MM.1S (cell line): ENCODE results near the gene RIPOR2.

Source experiments
- DNase-seq: peaks from one replicate; pipeline ENCODE4 v3.0.0-alpha.2; 2015
- H2AFZ ChIP-seq: fragments of 300-600 bp; sonication (generic); 2 replicates; pipeline ENCODE4 v1.6.0; 2016; ENCODE audit warnings: antibody characterized with exemption, low read length
- H3F3A ChIP-seq: fragments of 300-600 bp; sonication (generic); 2 replicates; pipeline ENCODE4 v1.6.1; 2016; ENCODE audit warnings: mild to moderate bottlenecking, antibody characterized with exemption, low read length, moderate library complexity, mixed read lengths; ENCODE audit not compliant: insufficient read depth
- H3K27ac ChIP-seq: fragments of 300-600 bp; sonication (generic); 2 replicates; pipeline ENCODE4 v1.5.1; 2016; ENCODE audit warnings: mild to moderate bottlenecking, low read length
- H3K27me3 ChIP-seq: fragments of 300-600 bp; sonication (generic); replicated peaks from 2 replicates; pipeline ENCODE4 v1.6.0; 2016; ENCODE audit warnings: low read length; ENCODE audit not compliant: insufficient read depth
- H3K36me3 ChIP-seq: fragments of 300-600 bp; sonication (generic); replicated peaks from 2 replicates; pipeline ENCODE4 v1.6.1; 2016; ENCODE audit warnings: mild to moderate bottlenecking, low read length, mixed read lengths; ENCODE audit not compliant: insufficient read depth
- H3K4me1 ChIP-seq: fragments of 300-600 bp; sonication (generic); 2 replicates; pipeline ENCODE4 v1.6.1; 2016; ENCODE audit warnings: low read length, mixed read lengths
- H3K4me2 ChIP-seq: fragments of 300-600 bp; sonication (generic); 2 replicates; pipeline ENCODE4 v1.6.0; 2016; ENCODE audit warnings: low read depth, low read length
- H3K4me3 ChIP-seq: fragments of 300-600 bp; sonication (generic); 2 replicates; pipeline ENCODE4 v1.5.1; 2016; ENCODE audit warnings: low read length, mixed read lengths
- H3K79me2 ChIP-seq: fragments of 300-600 bp; sonication (generic); 2 replicates; pipeline ENCODE4 v1.6.1; 2016; ENCODE audit warnings: mixed run types, low read length, mixed read lengths
- H3K9ac ChIP-seq: fragments of 300-600 bp; sonication (generic); 2 replicates; pipeline ENCODE4 v1.6.1; 2016; ENCODE audit warnings: low read length, mixed read lengths
- H3K9me2 ChIP-seq: fragments of 300-600 bp; sonication (generic); replicated peaks from 2 replicates; pipeline ENCODE4 v1.6.1; 2016; ENCODE audit warnings: mild to moderate bottlenecking, low read length, mixed read lengths; ENCODE audit not compliant: insufficient read depth
- H3K9me3 ChIP-seq: fragments of 300-600 bp; sonication (generic); replicated peaks from 2 replicates; pipeline ENCODE4 v1.6.1; 2016; ENCODE audit warnings: mild to moderate bottlenecking, low read length, mixed read lengths; ENCODE audit not compliant: insufficient read depth
- H4K20me1 ChIP-seq: fragments of 300-600 bp; sonication (generic); 2 replicates; pipeline ENCODE4 v1.6.1; 2016; ENCODE audit warnings: mild to moderate bottlenecking, low read length, moderate library complexity, mixed read lengths; ENCODE audit not compliant: insufficient read depth
- EZH2 ChIP-seq: fragments of 300-600 bp; sonication (generic); optimal IDR thresholded peaks from 2 replicates; pipeline ENCODE3; 2017; ENCODE audit warnings: low read depth, mild to moderate bottlenecking, antibody characterized with exemption, low read length, mixed read lengths
- EZH2phosphoT487 ChIP-seq: fragments of 300-600 bp; sonication (generic); IDR thresholded peaks from 2 replicates; pipeline ENCODE4 v1.6.1; 2018; ENCODE audit warnings: antibody characterized with exemption, low read length
- TF ChIP-seq, protein P1 (sequence below): fragments of 300-600 bp; sonication (generic); IDR thresholded peaks from 2 replicates; pipeline ENCODE4 v1.5.1; 2016; ENCODE audit warnings: antibody characterized with exemption, low read length, mixed read lengths

Gene RIPOR2

DNA sequence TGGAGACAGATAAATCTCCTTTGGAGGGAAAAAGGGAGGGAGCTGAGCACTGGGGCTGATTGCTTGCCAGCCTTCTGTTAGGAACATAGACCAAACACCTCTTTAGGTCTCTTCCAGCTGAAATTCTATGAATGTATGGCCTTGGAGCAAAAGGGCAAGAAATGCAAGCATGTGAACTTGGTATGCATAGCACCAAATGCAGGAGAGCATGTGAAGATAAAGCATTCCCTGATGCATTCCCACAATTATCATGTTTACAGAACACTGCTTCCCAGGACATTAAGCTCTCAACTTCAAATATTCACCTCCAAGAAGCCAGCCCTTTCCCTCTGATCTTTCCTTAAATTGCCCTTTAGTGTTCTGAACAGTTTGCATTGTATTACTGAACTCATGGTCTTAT is 15.6 kb downstream of the RIPOR2 start:
- H3K9ac ChIP-seq = no peak overlapping the region
- H3K4me1 ChIP-seq = no peaks in the 10 kb centered on the region
- H3K9me3 ChIP-seq = no peaks in the 10 kb centered on the region
- H3K9me2 ChIP-seq = no peaks in the 10 kb centered on the region
- H3K4me3 ChIP-seq = no peak overlapping the region
- no peaks in the 10 kb centered on the region for H3K79me2 ChIP-seq
- no peaks in the 10 kb centered on the region for H3K36me3 ChIP-seq
- H3F3A ChIP-seq = no peaks in the 10 kb centered on the region
- H3K27ac ChIP-seq = no peak overlapping the region
- H3K27me3 ChIP-seq = no peaks in the 10 kb centered on the region; the same call in 1 of the 2 replicates
- H3K4me2 ChIP-seq = no peak overlapping the region
- no peaks in the 10 kb centered on the region for H4K20me1 ChIP-seq
- H2AFZ ChIP-seq = no peak overlapping the region
- TF ChIP-seq EZH2phosphoT487 (no peak), EZH2 (no peak)
- TF ChIP-seq, protein P1, sequence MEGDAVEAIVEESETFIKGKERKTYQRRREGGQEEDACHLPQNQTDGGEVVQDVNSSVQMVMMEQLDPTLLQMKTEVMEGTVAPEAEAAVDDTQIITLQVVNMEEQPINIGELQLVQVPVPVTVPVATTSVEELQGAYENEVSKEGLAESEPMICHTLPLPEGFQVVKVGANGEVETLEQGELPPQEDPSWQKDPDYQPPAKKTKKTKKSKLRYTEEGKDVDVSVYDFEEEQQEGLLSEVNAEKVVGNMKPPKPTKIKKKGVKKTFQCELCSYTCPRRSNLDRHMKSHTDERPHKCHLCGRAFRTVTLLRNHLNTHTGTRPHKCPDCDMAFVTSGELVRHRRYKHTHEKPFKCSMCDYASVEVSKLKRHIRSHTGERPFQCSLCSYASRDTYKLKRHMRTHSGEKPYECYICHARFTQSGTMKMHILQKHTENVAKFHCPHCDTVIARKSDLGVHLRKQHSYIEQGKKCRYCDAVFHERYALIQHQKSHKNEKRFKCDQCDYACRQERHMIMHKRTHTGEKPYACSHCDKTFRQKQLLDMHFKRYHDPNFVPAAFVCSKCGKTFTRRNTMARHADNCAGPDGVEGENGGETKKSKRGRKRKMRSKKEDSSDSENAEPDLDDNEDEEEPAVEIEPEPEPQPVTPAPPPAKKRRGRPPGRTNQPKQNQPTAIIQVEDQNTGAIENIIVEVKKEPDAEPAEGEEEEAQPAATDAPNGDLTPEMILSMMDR = no peak
- no peak for DNase-seq

- Histone ChIP-seq H3K79me2 (no peaks in the 10 kb centered on the region), H3K4me3 (no peak overlapping the region), H3K9ac (no peak overlapping the region), H3F3A (no peaks in the 10 kb centered on the region), H3K4me2 (no peak overlapping the region), H3K4me1 (no peaks in the 10 kb centered on the region), H2AFZ (no peak overlapping the region), H3K27ac (no peak overlapping the region), H3K9me3 (no peaks in the 10 kb centered on the region), H3K9me2 (no peaks in the 10 kb centered on the region), H3K36me3 (no peaks in the 10 kb centered on the region), H3K27me3 (no peaks in the 10 kb centered on the region; the same call in 1 of the 2 replicates), H4K20me1 (no peaks in the 10 kb centered on the region)
- DNase-seq = no peak
- TF ChIP-seq, protein P1 = no peak
- TF ChIP-seq EZH2 (no peak), EZH2phosphoT487 (no peak)
These were observed 16.5 kb downstream of the RIPOR2 start for GRCh38 chr6:24919056-24919892.

DNA sequence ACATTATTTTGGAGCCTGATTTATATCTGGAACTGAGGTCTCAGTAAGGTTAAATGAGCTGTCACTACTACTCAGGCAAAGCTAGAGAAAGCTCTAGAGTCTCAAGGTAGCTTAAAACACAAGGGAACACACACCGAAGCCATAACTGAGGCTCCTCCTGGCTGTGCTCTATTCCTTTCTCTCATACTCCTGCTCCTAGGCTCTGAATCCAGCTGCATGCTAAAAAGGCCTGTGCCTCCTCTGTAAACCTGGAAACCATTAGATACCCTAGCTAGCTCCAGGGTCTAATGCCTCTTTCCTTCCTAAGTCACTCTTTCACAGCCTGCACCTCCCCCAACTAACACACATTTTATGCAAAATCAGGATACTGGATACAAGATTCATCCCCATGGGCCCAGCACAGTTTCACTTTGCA is 17.1 kb downstream of the RIPOR2 start:
- Histone ChIP-seq H3K9ac (no peak overlapping the region), H3K4me1 (no peaks in the 10 kb centered on the region), H2AFZ (no peak overlapping the region), H3K4me3 (no peak overlapping the region), H3K9me3 (no peaks in the 10 kb centered on the region), H3K36me3 (no peaks in the 10 kb centered on the region), H4K20me1 (no peaks in the 10 kb centered on the region), H3K27me3 (peaks cover 2% of the 10 kb centered on the region; the same call in 1 of the 2 replicates), H3F3A (no peaks in the 10 kb centered on the region), H3K9me2 (no peaks in the 10 kb centered on the region), H3K4me2 (no peak overlapping the region), H3K79me2 (no peaks in the 10 kb centered on the region), H3K27ac (no peak overlapping the region)
- TF ChIP-seq EZH2 (no peak), EZH2phosphoT487 (no peak)
- TF ChIP-seq, protein P1 = no peak
- DNase-seq = no peak
